IPS DF 4.7 (cell line): ENCODE measurements around the gene ANAPC16.
"Not testable (repeated sequence)": the region's sequence is repeated elsewhere in the genome, so short reads cannot be mapped to it uniquely, and the experiment has no call there.

Source experiments
- DNase-seq: peaks from one replicate; pipeline ENCODE4 v3.0.0-alpha.2; 2013; ENCODE audit warnings: low spot score; ENCODE audit errors: extremely low read depth

Gene ANAPC16

GRCh38 chr10:72242675-72243074 lies 26.9 kb downstream of the ANAPC16 start:
- DNase-seq, result no peak

- no peak for DNase-seq
Observed at GRCh38 chr10:72243822-72244437, 28.1 kb downstream of the ANAPC16 start.

- DNase-seq, result no peak
Observed at GRCh38 chr10:72244573-72245038, 28.8 kb downstream of the ANAPC16 start.

- DNase-seq, result no peak
Observed at GRCh38 chr10:72245949-72246525, 30.2 kb downstream of the ANAPC16 start.

GRCh38 chr10:72248468-72249151 lies 32.8 kb downstream of the ANAPC16 start:
- DNase-seq, result no peak

- DNase-seq, result not testable (repeated sequence)
Observed at GRCh38 chr10:72249176-72249862, 33.5 kb downstream of the ANAPC16 start.

- no peak for DNase-seq
Observed at GRCh38 chr10:72250666-72251065, 34.9 kb downstream of the ANAPC16 start.

GRCh38 chr10:72251635-72252034 lies 35.8 kb downstream of the ANAPC16 start:
- no peak for DNase-seq

GRCh38 chr10:72252972-72253371 lies 37.2 kb downstream of the ANAPC16 start:
- DNase-seq, result no peak

GRCh38 chr10:72253578-72253977 lies 37.8 kb downstream of the ANAPC16 start:
- no peak for DNase-seq

GRCh38 chr10:72254813-72255568 lies 39.2 kb downstream of the ANAPC16 start:
- DNase-seq, result peak; percentile 79

- no peak for DNase-seq
Observed at GRCh38 chr10:72255977-72256729, 40.3 kb downstream of the ANAPC16 start.

- DNase-seq, result no peak
Observed at GRCh38 chr10:72257051-72257892, 41.5 kb downstream of the ANAPC16 start.

- no peak for DNase-seq
Observed at GRCh38 chr10:72258617-72259016, 42.8 kb downstream of the ANAPC16 start.

- DNase-seq, result no peak
Observed at GRCh38 chr10:72259491-72260238, 43.9 kb downstream of the ANAPC16 start.

GRCh38 chr10:72260239-72260975 lies 44.6 kb downstream of the ANAPC16 start:
- peak; percentile 85 for DNase-seq

- DNase-seq, result no peak
Observed at GRCh38 chr10:72260976-72261783, 45.4 kb downstream of the ANAPC16 start.
